Thymus (tissue), 11 donors: ENCODE results near the gene IDNK. TPM values are rescaled to one million over a fixed set of nuclear protein-coding genes. Genes with fewer than 3 reads are reported as not detected.

ENCODE experiments used
- DNase-seq, 9 donors: peaks; one replicate each; pipeline ENCODE4 v3.0.0-alpha.2; 2013; ENCODE audit warnings: low spot score in 9 of 9, low read depth in 6 of 9, missing footprints in 1 of 9
- H3K27ac ChIP-seq, 2 donors: one replicate each; pipeline ENCODE4 v1.5.1; 2013; ENCODE audit warnings: control low read depth in 1 of 2, low read depth in 1 of 2, low read length in 1 of 2, mild to moderate bottlenecking in 1 of 2, moderate library complexity in 1 of 2
- H3K27me3 ChIP-seq, 2 donors: one replicate each; pipeline ENCODE4 v1.5.1; 2013; ENCODE audit warnings: low read length in 1 of 2; ENCODE audit not compliant: control insufficient read depth in 2 of 2, insufficient read depth in 1 of 2
- H3K36me3 ChIP-seq, 2 donors: one replicate each; pipeline ENCODE4 v1.5.1; 2013; ENCODE audit warnings: low read length in 1 of 2, mild to moderate bottlenecking in 1 of 2, moderate library complexity in 1 of 2; ENCODE audit not compliant: control insufficient read depth in 2 of 2, insufficient read depth in 2 of 2
- H3K4me1 ChIP-seq, 2 donors: one replicate each; pipeline ENCODE4 v1.5.1; 2013; ENCODE audit warnings: low read length in 2 of 2; ENCODE audit not compliant: control insufficient read depth in 2 of 2, insufficient read depth in 2 of 2
- H3K4me3 ChIP-seq, 2 donors: one replicate each; pipeline ENCODE4 v1.5.1; 2013; ENCODE audit warnings: low read length in 2 of 2, control low read depth in 1 of 2, mild to moderate bottlenecking in 1 of 2
- H3K9me3 ChIP-seq, 2 donors: one replicate each; pipeline ENCODE4 v1.5.1; 2013; ENCODE audit warnings: low read length in 1 of 2, mild to moderate bottlenecking in 1 of 2; ENCODE audit not compliant: control insufficient read depth in 2 of 2, insufficient read depth in 1 of 2
- WGBS: extraction: QIAGEN DNeasy Blood & Tissue Kit; methylation state at CpG from one replicate; pipeline ENCODE4 v1.1.7; 2013; 5-methylcytosine and 5-hydroxymethylcytosine counted together
- polyA plus RNA-seq: library from polyadenylated mRNA; stranded (reverse); fragments of 200-250 nt; gene quantifications from one replicate; pipeline ENCODE4 v1.2.3, GENCODE V29; 2013
- total RNA-seq: library from RNA; stranded (reverse); fragments of 120-200 nt; gene quantifications from one replicate; pipeline ENCODE4 v1.2.4, GENCODE V29; 2013
- donor health status: healthy.

The IDNK gene
- total and polyA plus RNA-seq, 2 donors, result 19.2 to 35.0 TPM

GRCh38 chr9:83665580-83666200 lies 42.7 kb downstream of the IDNK start:
- no peak for DNase-seq
- Histone ChIP-seq H3K9me3 (no peaks in the 10 kb centered on the region), H3K27ac (no peak overlapping the region), H3K27me3 (no peaks in the 10 kb centered on the region), H3K4me1 (no peaks in the 10 kb centered on the region), H3K36me3 (peaks cover 18 to 68% of the 10 kb centered on the region in 2 donors), H3K4me3 (no peak overlapping the region)
- WGBS, result 76% methylated on average over 5 of the region's 5 CpGs

- Histone ChIP-seq H3K4me3 (no peak overlapping the region), H3K27ac (no peak overlapping the region), H3K36me3 (peaks cover 32 to 65% of the 10 kb centered on the region in 2 donors), H3K9me3 (no peaks in the 10 kb centered on the region), H3K27me3 (no peaks in the 10 kb centered on the region), H3K4me1 (no peaks in the 10 kb centered on the region)
- DNase-seq, result no peak
- 100% methylated on average over 1 of the region's 1 CpG for WGBS
Observed at GRCh38 chr9:83669067-83669466, 46.1 kb downstream of the IDNK start.

GRCh38 chr9:83670381-83670780 lies 47.4 kb downstream of the IDNK start:
- 97% methylated on average over 5 of the region's 5 CpGs for WGBS

GRCh38 chr9:83671451-83671850 lies 48.5 kb downstream of the IDNK start:
- peaks cover 25 to 58% of the 10 kb centered on the region in 2 donors for H3K36me3 ChIP-seq
- 99% methylated on average over 1 of the region's 1 CpG for WGBS

More at GRCh38 chr9:83670381-83670780, 47.4 kb downstream of the IDNK start:
- H3K36me3 ChIP-seq, result peaks cover 25 to 62% of the 10 kb centered on the region in 2 donors
- H3K27ac ChIP-seq, result no peak overlapping the region
- no peak overlapping the region for H3K4me3 ChIP-seq
- no peaks in the 10 kb centered on the region for H3K4me1 ChIP-seq
- H3K27me3 ChIP-seq, result no peaks in the 10 kb centered on the region
- no peaks in the 10 kb centered on the region for H3K9me3 ChIP-seq
- DNase-seq, result no peak

GRCh38 chr9:83675466-83675865 lies 52.5 kb downstream of the IDNK start:
- 98% methylated on average over 1 of the region's 1 CpG for WGBS
- no peak for DNase-seq
- H3K27ac ChIP-seq, result no peak overlapping the region
- no peaks in the 10 kb centered on the region for H3K4me1 ChIP-seq
- no peak overlapping the region for H3K4me3 ChIP-seq
- peaks cover 39 to 70% of the 10 kb centered on the region in 2 donors for H3K36me3 ChIP-seq
- H3K9me3 ChIP-seq, result no peaks in the 10 kb centered on the region
- no peaks in the 10 kb centered on the region for H3K27me3 ChIP-seq

More at GRCh38 chr9:83671451-83671850, 48.5 kb downstream of the IDNK start:
- Histone ChIP-seq H3K27me3 (no peaks in the 10 kb centered on the region), H3K27ac (no peak overlapping the region), H3K4me3 (no peak overlapping the region), H3K4me1 (no peaks in the 10 kb centered on the region), H3K9me3 (no peaks in the 10 kb centered on the region)
- no peak for DNase-seq

- H3K9me3 ChIP-seq, result no peaks in the 10 kb centered on the region
- H3K36me3 ChIP-seq, result peaks cover 40 to 59% of the 10 kb centered on the region in 2 donors
- H3K27me3 ChIP-seq, result no peaks in the 10 kb centered on the region
- no peak for DNase-seq
- H3K27ac ChIP-seq, result no peak overlapping the region
- over 99% methylated on average over 3 of the region's 3 CpGs for WGBS
- H3K4me1 ChIP-seq, result no peaks in the 10 kb centered on the region
- no peak overlapping the region for H3K4me3 ChIP-seq
Observed at GRCh38 chr9:83677596-83677995, 54.7 kb downstream of the IDNK start.

- 100% methylated on average over 1 of the region's 1 CpG for WGBS
- peaks cover 30 to 37% of the 10 kb centered on the region in 2 donors for H3K36me3 ChIP-seq
- no peaks in the 10 kb centered on the region for H3K4me1 ChIP-seq
Observed at GRCh38 chr9:83680233-83680632, 57.3 kb downstream of the IDNK start.

GRCh38 chr9:83681490-83681889 lies 58.5 kb downstream of the IDNK start:
- H3K27me3 ChIP-seq, result no peaks in the 10 kb centered on the region
- no peak overlapping the region for H3K4me3 ChIP-seq
- H3K9me3 ChIP-seq, result no peaks in the 10 kb centered on the region
- peaks cover 30 to 37% of the 10 kb centered on the region in 2 donors for H3K36me3 ChIP-seq
- no peak overlapping the region for H3K27ac ChIP-seq
- no peak for DNase-seq
- H3K4me1 ChIP-seq, result no peaks in the 10 kb centered on the region
- 99% methylated on average over 2 of the region's 2 CpGs for WGBS

More at GRCh38 chr9:83680233-83680632, 57.3 kb downstream of the IDNK start:
- no peaks in the 10 kb centered on the region for H3K27me3 ChIP-seq
- no peaks in the 10 kb centered on the region for H3K9me3 ChIP-seq
- H3K4me3 ChIP-seq, result no peak overlapping the region
- no peak overlapping the region for H3K27ac ChIP-seq
- no peak for DNase-seq

- DNase-seq, result no peak
- Histone ChIP-seq H3K27me3 (no peaks in the 10 kb centered on the region), H3K4me1 (no peaks in the 10 kb centered on the region), H3K4me3 (no peak overlapping the region), H3K27ac (no peak overlapping the region), H3K9me3 (no peaks in the 10 kb centered on the region), H3K36me3 (no peaks in the 10 kb centered on the region)
- 96% methylated on average over 3 of the region's 3 CpGs for WGBS
Observed at GRCh38 chr9:83688921-83689320, 66.0 kb downstream of the IDNK start.
